ENCODE data around the gene CPT1B. TPM values are rescaled to one million over a fixed set of nuclear protein-coding genes. Genes with fewer than 3 reads are reported as not detected.

Gene CPT1B
- total and polyA plus RNA-seq, 10 of the 15 experiments (the other 5 are each of a cell fraction or from before 2014, with no cell fraction given): 3.5 to 54.0 (median 21.7) TPM

DNA sequence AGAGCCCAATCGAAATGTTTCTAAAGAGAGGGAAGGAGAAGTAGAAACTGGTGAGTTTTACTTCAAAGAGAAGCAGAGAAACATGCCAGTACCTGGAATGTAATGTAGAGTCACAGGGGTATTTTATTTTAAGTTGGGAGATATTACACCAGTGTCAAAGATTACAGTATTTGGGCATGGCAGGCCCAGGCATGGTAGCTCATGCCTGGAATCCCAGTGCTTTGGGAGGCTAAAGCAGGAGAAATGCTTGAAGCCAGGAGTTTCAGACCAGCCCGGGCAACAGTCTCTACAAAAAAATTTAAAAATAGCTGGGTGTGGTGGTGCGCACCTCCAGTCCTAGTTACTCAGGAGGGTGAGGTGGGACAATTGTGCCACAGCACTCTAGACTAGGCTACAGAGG lies 18.2 kb downstream of the CPT1B start (continued):
- TF ChIP-seq, protein P1, sequence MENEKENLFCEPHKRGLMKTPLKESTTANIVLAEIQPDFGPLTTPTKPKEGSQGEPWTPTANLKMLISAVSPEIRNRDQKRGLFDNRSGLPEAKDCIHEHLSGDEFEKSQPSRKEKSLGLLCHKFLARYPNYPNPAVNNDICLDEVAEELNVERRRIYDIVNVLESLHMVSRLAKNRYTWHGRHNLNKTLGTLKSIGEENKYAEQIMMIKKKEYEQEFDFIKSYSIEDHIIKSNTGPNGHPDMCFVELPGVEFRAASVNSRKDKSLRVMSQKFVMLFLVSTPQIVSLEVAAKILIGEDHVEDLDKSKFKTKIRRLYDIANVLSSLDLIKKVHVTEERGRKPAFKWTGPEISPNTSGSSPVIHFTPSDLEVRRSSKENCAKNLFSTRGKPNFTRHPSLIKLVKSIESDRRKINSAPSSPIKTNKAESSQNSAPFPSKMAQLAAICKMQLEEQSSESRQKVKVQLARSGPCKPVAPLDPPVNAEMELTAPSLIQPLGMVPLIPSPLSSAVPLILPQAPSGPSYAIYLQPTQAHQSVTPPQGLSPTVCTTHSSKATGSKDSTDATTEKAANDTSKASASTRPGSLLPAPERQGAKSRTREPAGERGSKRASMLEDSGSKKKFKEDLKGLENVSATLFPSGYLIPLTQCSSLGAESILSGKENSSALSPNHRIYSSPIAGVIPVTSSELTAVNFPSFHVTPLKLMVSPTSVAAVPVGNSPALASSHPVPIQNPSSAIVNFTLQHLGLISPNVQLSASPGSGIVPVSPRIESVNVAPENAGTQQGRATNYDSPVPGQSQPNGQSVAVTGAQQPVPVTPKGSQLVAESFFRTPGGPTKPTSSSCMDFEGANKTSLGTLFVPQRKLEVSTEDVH (IDR thresholded peaks at IDR 0.05; ENCODE audit: low read depth, partially characterized antibody): no peak
- TF ChIP-seq, protein P2, sequence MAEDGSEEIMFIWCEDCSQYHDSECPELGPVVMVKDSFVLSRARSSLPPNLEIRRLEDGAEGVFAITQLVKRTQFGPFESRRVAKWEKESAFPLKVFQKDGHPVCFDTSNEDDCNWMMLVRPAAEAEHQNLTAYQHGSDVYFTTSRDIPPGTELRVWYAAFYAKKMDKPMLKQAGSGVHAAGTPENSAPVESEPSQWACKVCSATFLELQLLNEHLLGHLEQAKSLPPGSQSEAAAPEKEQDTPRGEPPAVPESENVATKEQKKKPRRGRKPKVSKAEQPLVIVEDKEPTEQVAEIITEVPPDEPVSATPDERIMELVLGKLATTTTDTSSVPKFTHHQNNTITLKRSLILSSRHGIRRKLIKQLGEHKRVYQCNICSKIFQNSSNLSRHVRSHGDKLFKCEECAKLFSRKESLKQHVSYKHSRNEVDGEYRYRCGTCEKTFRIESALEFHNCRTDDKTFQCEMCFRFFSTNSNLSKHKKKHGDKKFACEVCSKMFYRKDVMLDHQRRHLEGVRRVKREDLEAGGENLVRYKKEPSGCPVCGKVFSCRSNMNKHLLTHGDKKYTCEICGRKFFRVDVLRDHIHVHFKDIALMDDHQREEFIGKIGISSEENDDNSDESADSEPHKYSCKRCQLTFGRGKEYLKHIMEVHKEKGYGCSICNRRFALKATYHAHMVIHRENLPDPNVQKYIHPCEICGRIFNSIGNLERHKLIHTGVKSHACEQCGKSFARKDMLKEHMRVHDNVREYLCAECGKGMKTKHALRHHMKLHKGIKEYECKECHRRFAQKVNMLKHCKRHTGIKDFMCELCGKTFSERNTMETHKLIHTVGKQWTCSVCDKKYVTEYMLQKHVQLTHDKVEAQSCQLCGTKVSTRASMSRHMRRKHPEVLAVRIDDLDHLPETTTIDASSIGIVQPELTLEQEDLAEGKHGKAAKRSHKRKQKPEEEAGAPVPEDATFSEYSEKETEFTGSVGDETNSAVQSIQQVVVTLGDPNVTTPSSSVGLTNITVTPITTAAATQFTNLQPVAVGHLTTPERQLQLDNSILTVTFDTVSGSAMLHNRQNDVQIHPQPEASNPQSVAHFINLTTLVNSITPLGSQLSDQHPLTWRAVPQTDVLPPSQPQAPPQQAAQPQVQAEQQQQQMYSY (CRISPR knock-in tag; IDR thresholded peaks at IDR 0.05): no peak
- TF ChIP-seq MTA3 (IDR thresholded peaks at IDR 0.05; ENCODE audit: borderline replicate concordance, low read length): no peak

DNA sequence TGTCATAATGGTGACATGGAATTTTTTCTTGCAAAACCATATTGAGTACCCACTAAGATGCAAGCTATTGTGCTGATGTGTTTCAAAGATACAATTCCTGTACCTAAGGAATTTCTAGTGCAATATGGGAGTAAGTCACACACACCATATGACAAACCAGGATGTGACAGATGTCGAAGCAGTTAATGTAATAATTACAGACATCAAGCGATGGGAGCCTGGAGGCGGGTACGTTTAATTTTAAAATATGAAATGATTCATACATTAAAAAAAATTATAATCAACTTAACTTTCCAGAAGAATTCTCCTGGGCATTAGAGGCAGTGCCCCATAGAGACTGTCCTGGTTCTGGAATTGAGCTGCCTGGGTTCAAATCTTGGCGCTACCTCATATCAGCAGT lies 21.5 kb downstream of the CPT1B start:
- intact Hi-C loops (cut with micrococcal nuclease; ENCODE audit: unreplicated experiment) (no loop called here), in situ Hi-C loops (cut with MboI) (no loop called here)
- H3K4me1 ChIP-seq (ENCODE audit: control insufficient read depth, insufficient read depth, low read length): no peaks in the 10 kb centered on the region
- ChIA-PET CTCF (interaction anchor here (0.7 to 1.8 kb wide), 7 partner anchors 9 to 280 kb away, joined by 3 to 6 read pairs (median 4); partner anchors contain the start of genes LMF2, NCAPH2 and SCO2), RAD21 (ENCODE audit: unreplicated experiment) (interaction anchor here (0.9 kb wide), 2 partner anchors 9 to 30 kb away, joined by 3 read pairs; no protein-coding TSS in a partner anchor), POLR2A (no interaction called here), SMC1A (ENCODE audit: uncharacterized antibody, unreplicated experiment) (interaction anchor here (1.1 to 1.5 kb wide), 3 partner anchors 14 to 34 kb away, joined by 3 to 4 read pairs (median 3); no protein-coding TSS in a partner anchor)
- H3K27me3 ChIP-seq (replicated peaks in 1 of 2; ENCODE audit: control insufficient read depth in 2 of 2, insufficient read depth in 2 of 2, low read length in 1 of 2): peaks cover 0 to 1% of the 10 kb centered on the region in 2 experiments; a peak in 1 of 4 replicates
- no peak overlapping the region for H3K4me2 ChIP-seq (ENCODE audit: control insufficient read depth, insufficient read depth)
- DNase-seq (ENCODE audit: low read depth, low spot score) (no peak), ATAC-seq (no peak), FAIRE-seq (no peak)
- 16% methylated on average over 5 of the region's 5 CpGs for WGBS (ENCODE audit: insufficient coverage, insufficient replicate concordance, low lambda C conversion rate, missing lambda C conversion rate)
- no peaks in the 10 kb centered on the region for H3K79me2 ChIP-seq (ENCODE audit: control insufficient read depth, insufficient read depth, low read length)
- H2AFZ ChIP-seq (ENCODE audit: control insufficient read depth, low read depth, low read length): no peak overlapping the region
- no peak overlapping the region for H3K9ac ChIP-seq (ENCODE audit: control insufficient read depth, insufficient read depth, low read length)
- no peaks in the 10 kb centered on the region for H4K20me1 ChIP-seq (ENCODE audit: control insufficient read depth, insufficient read depth)
- H3K9me3 ChIP-seq (replicated peaks; ENCODE audit: control insufficient read depth, insufficient read depth, low read length): no peaks in the 10 kb centered on the region
- H3K27ac ChIP-seq (ENCODE audit: control insufficient read depth, insufficient read depth): no peak overlapping the region
- no TSS peak for BruUV-seq (replicated peaks)
- no peaks in the 10 kb centered on the region for H3K36me3 ChIP-seq (ENCODE audit: control insufficient read depth in 2 of 2, insufficient read depth in 2 of 2, low read length in 1 of 2)
- H3K4me3 ChIP-seq: no peak overlapping the region
- no peak for TF ChIP-seq HCFC1 (IDR thresholded peaks at IDR 0.05; ENCODE audit: low read length)
- TF ChIP-seq, protein P3, sequence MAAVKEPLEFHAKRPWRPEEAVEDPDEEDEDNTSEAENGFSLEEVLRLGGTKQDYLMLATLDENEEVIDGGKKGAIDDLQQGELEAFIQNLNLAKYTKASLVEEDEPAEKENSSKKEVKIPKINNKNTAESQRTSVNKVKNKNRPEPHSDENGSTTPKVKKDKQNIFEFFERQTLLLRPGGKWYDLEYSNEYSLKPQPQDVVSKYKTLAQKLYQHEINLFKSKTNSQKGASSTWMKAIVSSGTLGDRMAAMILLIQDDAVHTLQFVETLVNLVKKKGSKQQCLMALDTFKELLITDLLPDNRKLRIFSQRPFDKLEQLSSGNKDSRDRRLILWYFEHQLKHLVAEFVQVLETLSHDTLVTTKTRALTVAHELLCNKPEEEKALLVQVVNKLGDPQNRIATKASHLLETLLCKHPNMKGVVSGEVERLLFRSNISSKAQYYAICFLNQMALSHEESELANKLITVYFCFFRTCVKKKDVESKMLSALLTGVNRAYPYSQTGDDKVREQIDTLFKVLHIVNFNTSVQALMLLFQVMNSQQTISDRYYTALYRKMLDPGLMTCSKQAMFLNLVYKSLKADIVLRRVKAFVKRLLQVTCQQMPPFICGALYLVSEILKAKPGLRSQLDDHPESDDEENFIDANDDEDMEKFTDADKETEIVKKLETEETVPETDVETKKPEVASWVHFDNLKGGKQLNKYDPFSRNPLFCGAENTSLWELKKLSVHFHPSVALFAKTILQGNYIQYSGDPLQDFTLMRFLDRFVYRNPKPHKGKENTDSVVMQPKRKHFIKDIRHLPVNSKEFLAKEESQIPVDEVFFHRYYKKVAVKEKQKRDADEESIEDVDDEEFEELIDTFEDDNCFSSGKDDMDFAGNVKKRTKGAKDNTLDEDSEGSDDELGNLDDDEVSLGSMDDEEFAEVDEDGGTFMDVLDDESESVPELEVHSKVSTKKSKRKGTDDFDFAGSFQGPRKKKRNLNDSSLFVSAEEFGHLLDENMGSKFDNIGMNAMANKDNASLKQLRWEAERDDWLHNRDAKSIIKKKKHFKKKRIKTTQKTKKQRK (IDR thresholded peaks at IDR 0.05; ENCODE audit: low read depth, low read length): no peak
- TF ChIP-seq, protein P4, sequence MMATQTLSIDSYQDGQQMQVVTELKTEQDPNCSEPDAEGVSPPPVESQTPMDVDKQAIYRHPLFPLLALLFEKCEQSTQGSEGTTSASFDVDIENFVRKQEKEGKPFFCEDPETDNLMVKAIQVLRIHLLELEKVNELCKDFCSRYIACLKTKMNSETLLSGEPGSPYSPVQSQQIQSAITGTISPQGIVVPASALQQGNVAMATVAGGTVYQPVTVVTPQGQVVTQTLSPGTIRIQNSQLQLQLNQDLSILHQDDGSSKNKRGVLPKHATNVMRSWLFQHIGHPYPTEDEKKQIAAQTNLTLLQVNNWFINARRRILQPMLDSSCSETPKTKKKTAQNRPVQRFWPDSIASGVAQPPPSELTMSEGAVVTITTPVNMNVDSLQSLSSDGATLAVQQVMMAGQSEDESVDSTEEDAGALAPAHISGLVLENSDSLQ (IDR thresholded peaks at IDR 0.05): no peak
- TF ChIP-seq, protein P5, sequence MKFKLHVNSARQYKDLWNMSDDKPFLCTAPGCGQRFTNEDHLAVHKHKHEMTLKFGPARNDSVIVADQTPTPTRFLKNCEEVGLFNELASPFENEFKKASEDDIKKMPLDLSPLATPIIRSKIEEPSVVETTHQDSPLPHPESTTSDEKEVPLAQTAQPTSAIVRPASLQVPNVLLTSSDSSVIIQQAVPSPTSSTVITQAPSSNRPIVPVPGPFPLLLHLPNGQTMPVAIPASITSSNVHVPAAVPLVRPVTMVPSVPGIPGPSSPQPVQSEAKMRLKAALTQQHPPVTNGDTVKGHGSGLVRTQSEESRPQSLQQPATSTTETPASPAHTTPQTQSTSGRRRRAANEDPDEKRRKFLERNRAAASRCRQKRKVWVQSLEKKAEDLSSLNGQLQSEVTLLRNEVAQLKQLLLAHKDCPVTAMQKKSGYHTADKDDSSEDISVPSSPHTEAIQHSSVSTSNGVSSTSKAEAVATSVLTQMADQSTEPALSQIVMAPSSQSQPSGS (IDR thresholded peaks at IDR 0.05; ENCODE audit: low read length): no peak
- no peak for TF ChIP-seq LARP7 (IDR thresholded peaks at IDR 0.05)
- no peak for TF ChIP-seq RAD21 (IDR thresholded peaks at IDR 0.05; ENCODE audit: insufficient read depth, low read depth, low read length)
